HG03066 (cell line): ENCODE measurements around the gene TXNDC15.
"Not testable (repeated sequence)": the region's sequence is repeated elsewhere in the genome, so short reads cannot be mapped to it uniquely, and the experiment has no call there.

Experiments
- ATAC-seq: cut with Tn5 transposase; IDR thresholded peaks from one replicate; pipeline ENCODE4 v1.9.1; 2021; ENCODE audit warnings: low read depth; ENCODE audit not compliant: unreplicated experiment

The TXNDC15 gene

GRCh38 chr5:134877159-134877558, 3.0 kb downstream of the TXNDC15 start:
- ATAC-seq: peak; percentile 39

DNA sequence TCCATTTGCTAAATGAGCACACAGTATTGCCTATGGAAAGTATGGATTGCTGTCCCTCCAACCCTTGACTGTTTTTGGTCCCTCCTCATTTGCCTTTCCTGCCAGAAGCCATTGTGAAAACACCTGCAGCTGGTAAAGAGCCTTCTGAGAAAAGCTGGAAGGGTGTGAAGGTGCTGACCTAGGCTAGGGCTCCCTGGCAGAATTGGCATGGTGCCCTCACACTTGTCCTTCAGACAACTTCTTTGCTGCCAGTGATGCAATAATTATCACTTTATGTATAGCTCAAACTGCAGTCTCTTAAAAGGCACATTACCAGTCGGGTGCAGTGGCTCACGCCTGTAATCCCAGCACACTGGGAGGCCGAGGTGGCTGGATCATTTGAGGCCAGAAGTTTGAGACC, 4.2 kb downstream of the TXNDC15 start:
- no peak for ATAC-seq

- ATAC-seq: no peak
Measured at GRCh38 chr5:134879456-134879855, 5.3 kb downstream of the TXNDC15 start.

DNA sequence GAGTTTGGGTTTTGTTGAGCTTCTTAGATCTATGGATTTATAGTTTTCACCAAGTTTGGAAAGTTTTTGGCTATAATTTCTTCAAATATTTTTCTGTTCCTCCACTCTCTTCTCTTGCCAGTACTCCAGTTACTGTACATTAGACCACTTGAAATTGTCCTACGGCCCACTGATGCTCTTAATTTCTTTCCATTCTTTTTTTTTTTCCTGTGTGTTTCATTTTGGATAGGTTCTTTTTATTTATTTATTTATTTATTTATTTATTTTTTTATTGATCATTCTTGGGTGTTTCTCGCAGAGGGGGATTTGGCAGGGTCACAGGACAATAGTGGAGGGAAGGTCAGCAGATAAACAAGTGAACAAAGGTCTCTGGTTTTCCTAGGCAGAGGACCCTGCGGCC, 6.8 kb downstream of the TXNDC15 start:
- ATAC-seq: not testable (repeated sequence)

DNA sequence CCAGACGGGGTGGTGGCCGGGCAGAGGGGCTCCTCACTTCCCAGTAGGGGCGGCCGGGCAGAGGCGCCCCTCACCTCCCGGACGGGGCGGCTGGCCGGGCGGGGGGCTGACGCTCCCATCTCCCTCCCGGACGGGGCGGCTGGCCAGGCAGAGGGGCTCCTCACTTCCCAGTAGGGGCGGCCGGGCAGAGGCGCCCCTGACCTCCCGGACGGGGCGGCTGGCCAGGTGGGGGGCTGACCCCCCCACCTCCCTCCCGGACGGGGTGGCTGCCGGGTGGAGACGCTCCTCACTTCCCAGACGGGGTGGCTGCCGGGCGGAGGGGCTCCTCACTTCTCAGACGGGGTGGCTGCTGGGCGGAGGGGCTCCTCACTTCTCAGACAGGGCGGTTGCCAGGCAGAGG, 7.5 kb downstream of the TXNDC15 start:
- not testable (repeated sequence) for ATAC-seq

DNA sequence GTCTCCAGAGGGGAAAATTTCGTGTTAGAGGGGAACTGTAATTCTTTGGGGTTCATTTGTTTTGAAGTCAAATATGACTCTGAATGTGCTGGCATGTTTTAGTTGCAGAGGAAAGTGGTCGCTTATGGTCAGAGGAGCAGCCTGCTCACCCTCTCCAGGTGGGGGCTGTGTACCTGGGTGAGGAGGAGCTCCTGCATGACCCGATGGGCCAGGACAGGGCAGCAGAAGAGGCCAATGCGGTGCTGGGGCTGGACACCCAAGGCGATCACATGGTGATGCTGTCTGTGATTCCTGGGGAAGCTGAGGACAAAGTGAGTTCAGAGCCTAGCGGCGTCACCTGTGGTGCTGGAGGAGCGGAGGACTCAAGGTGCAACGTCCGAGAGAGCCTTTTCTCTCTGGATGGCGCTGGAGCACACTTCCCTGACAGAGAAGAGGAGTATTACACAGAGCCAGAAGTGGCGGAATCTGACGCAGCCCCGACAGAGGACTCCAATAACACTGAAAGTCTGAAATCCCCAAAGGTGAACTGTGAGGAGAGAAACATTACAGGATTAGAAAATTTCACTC, 13.5 kb downstream of the TXNDC15 start:
- no peak for ATAC-seq

- ATAC-seq: no peak
Measured at GRCh38 chr5:134889335-134889734, 15.2 kb downstream of the TXNDC15 start.

DNA sequence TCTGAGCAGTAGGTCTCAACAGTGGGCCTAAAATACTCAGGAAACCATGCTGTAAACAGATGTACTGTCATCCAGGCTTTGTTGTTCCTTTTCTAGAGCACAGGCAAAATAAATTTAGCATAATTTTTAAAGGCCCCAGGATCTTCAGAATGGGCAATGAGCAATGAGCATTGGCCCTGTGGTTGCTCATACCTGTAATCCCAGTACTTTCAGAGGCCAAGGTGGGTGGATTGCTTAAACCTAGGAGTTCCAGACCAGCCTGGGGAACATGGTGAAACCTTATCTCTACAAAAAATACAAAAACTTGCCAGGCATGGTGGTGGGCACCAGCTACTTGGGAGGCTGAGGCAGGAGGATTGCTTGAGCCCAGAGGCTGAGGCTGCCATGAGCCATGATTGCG, 17.3 kb downstream of the TXNDC15 start:
- ATAC-seq: no peak

- no peak for ATAC-seq
Measured at GRCh38 chr5:134892282-134892681, 18.1 kb downstream of the TXNDC15 start.

DNA sequence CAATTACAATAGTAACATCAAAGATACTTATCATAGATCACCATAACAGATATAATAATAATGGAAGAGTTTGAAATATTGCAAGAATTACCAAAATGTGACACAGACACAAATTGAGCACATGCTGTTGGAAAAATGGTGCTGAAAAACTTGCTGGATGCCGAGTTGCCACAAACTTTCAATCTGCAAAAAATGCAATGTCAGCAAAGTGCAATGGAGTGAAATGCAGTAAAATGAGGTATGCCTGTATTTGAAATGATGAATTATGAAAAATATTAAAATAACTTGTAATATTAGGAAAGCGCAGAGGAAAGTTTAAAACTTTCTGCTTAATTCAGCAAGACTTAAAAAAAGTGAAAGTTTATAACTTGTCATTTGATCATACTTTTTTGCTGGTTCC, 18.8 kb downstream of the TXNDC15 start:
- ATAC-seq: no peak

GRCh38 chr5:134893748-134894505, 19.8 kb downstream of the TXNDC15 start:
- no peak for ATAC-seq

- peak; percentile 25 for ATAC-seq
Measured at GRCh38 chr5:134902071-134902801, 28.1 kb downstream of the TXNDC15 start.

GRCh38 chr5:134904610-134905245, 30.6 kb downstream of the TXNDC15 start, which contains the start of gene PCBD2:
Gene PCBD2, plus strand, starts transcription at chr5:134905131. Its CDS starts 9 bp downstream, at chr5:134905140.
- peak; percentile 82 for ATAC-seq

- peak; percentile 23 for ATAC-seq
Measured at GRCh38 chr5:134905246-134905996, 31.2 kb downstream of the TXNDC15 start.

DNA sequence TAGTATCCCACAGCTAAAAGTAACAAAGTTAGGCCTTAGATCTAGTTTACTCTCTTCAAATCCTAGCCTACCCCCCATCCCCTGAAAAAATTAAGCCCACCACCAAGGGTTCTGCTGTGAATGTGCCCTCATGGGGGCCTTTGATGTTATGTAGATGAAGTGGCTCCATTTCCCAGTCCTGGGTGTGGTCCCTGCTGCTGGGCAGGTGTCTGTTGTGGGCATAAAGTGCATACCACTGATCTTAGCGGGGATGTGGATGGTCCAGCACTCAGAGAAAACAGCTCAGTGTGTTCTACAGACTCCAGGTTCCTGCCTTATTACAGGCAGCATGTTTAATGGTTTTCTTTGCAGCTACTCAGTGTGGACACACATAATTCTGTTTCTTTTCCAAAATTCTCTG, 32.6 kb downstream of the TXNDC15 start:
- no peak for ATAC-seq

- not testable (repeated sequence) for ATAC-seq
Measured at GRCh38 chr5:134910752-134911151, 36.6 kb downstream of the TXNDC15 start.

DNA sequence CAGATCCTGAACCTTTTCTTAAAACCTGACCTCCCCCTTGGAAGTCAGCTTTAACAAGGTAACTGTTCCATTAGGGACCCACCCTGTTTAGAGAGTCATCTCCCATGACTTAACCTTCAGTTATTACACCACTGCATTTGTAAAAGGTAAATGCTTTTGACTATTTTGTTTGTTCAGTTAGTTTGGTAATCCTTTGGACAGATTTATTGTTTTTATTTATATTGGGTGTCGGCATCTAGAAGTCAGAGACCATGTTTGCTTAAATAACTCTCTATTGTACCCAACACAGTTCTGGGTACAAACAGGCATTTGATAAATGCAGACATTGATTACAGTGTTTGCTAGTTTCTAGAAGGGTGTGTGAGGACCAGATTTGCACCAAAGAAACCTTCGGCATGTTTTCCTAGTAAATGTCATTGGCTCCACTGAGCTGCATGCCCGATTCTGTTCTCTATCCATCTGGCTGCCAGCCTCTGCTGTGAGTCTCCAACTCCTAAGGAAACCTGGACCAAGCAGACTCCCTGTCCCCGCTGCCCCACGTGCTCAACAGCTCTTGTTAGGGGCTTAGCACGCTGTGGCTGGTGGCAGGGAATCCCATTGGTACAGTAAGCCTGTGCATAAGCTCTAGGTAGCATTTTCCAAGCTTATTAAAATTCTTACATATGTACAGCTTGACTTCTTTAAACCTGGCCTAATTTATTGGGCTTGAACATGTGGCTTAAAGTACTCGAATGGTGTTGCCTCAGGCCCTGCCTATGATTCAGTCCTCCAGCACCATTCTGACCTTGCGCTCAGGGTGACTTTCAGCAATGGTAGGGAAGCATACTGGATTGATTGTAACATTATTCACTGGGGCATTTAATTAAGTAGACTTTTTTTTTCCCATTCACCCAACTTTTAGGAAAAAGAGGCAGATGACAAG, 37.4 kb downstream of the TXNDC15 start:
- no peak for ATAC-seq

GRCh38 chr5:134913254-134913653, 39.1 kb downstream of the TXNDC15 start:
- ATAC-seq: no peak

DNA sequence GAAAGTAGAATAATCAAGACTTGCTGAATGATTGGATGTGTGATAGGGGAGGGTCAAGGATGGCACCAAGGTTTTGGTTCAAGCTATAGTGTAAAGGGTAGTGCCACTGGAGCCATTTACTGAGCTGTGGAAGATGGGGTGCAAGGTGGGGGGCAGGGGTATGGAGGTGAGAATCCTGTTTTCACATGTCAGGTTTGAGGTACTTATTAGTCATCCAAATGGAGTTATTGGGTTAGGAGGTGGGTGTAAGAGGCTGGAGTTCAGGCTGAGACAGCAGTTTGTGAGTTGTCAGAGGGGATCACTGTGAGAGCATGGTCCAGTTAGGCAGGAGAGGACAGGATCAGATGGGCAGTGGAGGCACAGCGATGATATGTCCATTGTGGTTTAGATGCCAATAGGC, 39.6 kb downstream of the TXNDC15 start:
- no peak for ATAC-seq
